Effector memory CD4-positive, alpha-beta T cell (primary cell): ENCODE results near the gene TRERF1.

ENCODE experiments used
- DNase-seq, 3 donors: peaks; one replicate each; pipeline ENCODE4 v3.0.0-alpha.2; 2020
- H3K27ac ChIP-seq: 2 replicates; pipeline ENCODE4 v1.7.0; 2013; ENCODE audit warnings: mild to moderate bottlenecking, low read length, moderate library complexity; ENCODE audit not compliant: insufficient read depth, poor library complexity, severe bottlenecking
- H3K27me3 ChIP-seq: replicated peaks from 2 replicates; pipeline ENCODE4 v1.7.0; 2013; ENCODE audit warnings: mild to moderate bottlenecking, low read length; ENCODE audit not compliant: insufficient read depth, control insufficient read depth, poor library complexity, severe bottlenecking
- H3K36me3 ChIP-seq: 2 replicates; pipeline ENCODE4 v1.7.0; 2013; ENCODE audit warnings: mild to moderate bottlenecking, low read length, moderate library complexity; ENCODE audit not compliant: control insufficient read depth, insufficient read depth
- H3K4me1 ChIP-seq: 2 replicates; pipeline ENCODE4 v1.7.0; 2013; ENCODE audit warnings: low read length, mild to moderate bottlenecking; ENCODE audit not compliant: control insufficient read depth, insufficient read depth, poor library complexity, severe bottlenecking
- H3K4me3 ChIP-seq: 2 replicates; pipeline ENCODE4 v1.7.0; 2013; ENCODE audit warnings: low read length, low read depth, mild to moderate bottlenecking; ENCODE audit not compliant: insufficient read depth, poor library complexity, severe bottlenecking
- H3K9me3 ChIP-seq: 2 replicates; pipeline ENCODE4 v1.7.0; 2013; ENCODE audit warnings: mild to moderate bottlenecking, low read length, moderate library complexity; ENCODE audit not compliant: control insufficient read depth

Gene TRERF1

DNA sequence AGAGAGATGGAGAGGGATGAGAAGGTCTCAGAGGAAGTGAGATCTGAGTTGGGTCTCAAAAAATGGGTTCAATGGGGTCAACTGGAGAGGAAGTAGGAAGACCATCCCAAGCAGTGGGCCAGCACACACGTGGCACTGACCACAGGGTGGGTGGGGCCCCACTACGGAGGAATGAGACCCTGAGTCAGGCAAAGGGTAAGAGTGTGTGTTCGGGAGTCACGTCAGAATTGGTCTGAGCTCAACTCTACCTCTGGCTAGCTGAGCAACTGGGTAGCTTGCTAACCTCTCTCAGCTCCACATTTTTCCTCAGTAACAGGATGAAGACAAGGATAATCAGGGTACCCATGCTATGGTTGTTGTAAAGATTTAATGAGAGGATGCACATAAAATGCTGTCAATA, 79.0 kb downstream of the TRERF1 start:
- Histone ChIP-seq H3K4me1 (peaks cover 31% of the 10 kb centered on the region), H3K27me3 (no peaks in the 10 kb centered on the region), H3K36me3 (no peaks in the 10 kb centered on the region), H3K4me3 (no peak overlapping the region), H3K9me3 (no peaks in the 10 kb centered on the region), H3K27ac (no peak overlapping the region)
- no peak for DNase-seq

GRCh38 chr6:42370323-42370985, 81.3 kb downstream of the TRERF1 start:
- H3K27ac ChIP-seq, result no peak overlapping the region
- no peaks in the 10 kb centered on the region for H3K36me3 ChIP-seq
- H3K27me3 ChIP-seq, result no peaks in the 10 kb centered on the region
- no peak for DNase-seq
- peaks cover 45% of the 10 kb centered on the region for H3K4me1 ChIP-seq
- H3K4me3 ChIP-seq, result no peak overlapping the region
- no peaks in the 10 kb centered on the region for H3K9me3 ChIP-seq

DNA sequence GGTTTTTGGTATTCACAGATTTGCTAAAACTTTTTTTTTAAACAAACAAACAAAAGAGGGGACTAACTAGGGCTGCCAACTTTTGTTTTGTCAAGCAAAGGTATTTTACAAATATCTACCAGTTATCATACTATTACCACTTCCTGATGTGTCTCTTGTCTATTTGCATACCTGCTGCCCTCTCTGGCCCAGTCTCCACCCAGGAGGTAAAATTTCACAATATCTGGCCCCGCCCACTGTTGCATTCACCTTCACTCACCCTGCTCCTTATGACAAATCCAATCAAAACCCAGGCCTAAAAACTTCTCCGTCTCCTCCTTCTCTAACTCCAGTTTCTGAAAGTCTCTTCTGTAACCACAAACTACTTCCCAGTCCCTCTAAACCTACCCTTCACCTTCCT, 82.2 kb downstream of the TRERF1 start:
- Histone ChIP-seq H3K27me3 (no peaks in the 10 kb centered on the region), H3K4me1 (peaks cover 44% of the 10 kb centered on the region), H3K27ac (no peak overlapping the region), H3K4me3 (no peak overlapping the region), H3K36me3 (no peaks in the 10 kb centered on the region), H3K9me3 (no peaks in the 10 kb centered on the region)
- no peak for DNase-seq

DNA sequence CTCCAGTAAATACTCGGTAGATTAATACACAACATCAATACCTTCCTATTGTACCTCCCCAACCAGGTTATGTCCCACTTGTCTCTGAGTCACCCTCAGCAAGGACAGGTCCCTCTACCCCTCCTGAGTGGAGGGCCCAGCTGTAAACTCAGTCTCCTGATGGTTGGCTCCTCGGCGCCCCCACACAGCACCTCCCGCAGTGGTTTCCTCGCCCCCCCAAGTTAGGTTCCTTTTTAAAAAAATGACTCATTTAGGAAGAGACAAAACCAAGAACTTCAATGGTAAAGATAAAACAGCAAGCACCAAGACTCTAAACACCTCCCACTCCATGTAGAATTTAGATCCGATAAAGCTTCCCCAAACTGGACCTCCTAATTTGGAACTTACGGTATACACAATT, 83.5 kb downstream of the TRERF1 start:
- H3K4me1 ChIP-seq, result peaks cover 37% of the 10 kb centered on the region
- H3K4me3 ChIP-seq, result peak overlapping the region; percentile 41
- H3K36me3 ChIP-seq, result no peaks in the 10 kb centered on the region
- no peaks in the 10 kb centered on the region for H3K27me3 ChIP-seq
- DNase-seq, result peak in 2 of 3 donors; percentile 27 to 53
- H3K27ac ChIP-seq, result peak overlapping the region; percentile 58
- no peaks in the 10 kb centered on the region for H3K9me3 ChIP-seq

DNA sequence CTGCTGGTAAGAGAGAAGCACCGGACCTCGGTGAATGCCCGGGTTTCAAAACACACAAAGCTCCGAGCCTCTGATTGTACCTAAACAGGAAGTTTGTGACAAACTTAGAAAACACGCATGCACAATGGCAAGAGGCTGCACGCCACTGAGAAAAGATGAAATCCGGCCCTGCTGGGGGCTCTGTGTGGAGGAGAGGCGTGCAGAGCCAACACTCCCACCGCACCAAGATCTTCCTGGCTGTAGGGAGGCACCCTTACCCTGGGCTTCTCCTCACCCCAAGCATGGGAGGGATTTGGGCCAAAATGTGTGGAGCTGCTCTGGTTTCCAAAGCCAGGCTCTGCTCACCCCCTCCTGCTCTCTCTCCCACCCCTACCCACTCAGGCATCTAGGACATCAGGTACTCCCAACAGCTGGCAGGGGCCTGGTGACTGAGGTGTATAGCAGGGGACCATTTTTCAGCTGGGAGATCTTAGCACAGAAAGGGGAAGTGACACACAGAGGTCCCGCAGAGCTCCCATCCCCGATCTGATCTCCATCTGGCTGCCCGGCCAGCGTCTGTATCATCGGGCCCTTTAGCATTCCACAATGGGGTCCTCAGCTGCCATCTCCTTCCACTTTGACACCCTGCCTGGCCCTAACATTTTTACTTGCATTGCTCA, 84.2 kb downstream of the TRERF1 start:
- H3K4me3 ChIP-seq, result peak overlapping the region; percentile 41
- H3K27ac ChIP-seq, result peak overlapping the region; percentile 58
- no peaks in the 10 kb centered on the region for H3K27me3 ChIP-seq
- no peaks in the 10 kb centered on the region for H3K9me3 ChIP-seq
- no peak for DNase-seq
- peaks cover 4% of the 10 kb centered on the region for H3K36me3 ChIP-seq
- peaks cover 34% of the 10 kb centered on the region for H3K4me1 ChIP-seq

- H3K4me1 ChIP-seq, result peaks cover 32% of the 10 kb centered on the region
- no peaks in the 10 kb centered on the region for H3K27me3 ChIP-seq
- H3K4me3 ChIP-seq, result peak overlapping the region; percentile 41
- no peak for DNase-seq
- no peaks in the 10 kb centered on the region for H3K9me3 ChIP-seq
- peaks cover 4% of the 10 kb centered on the region for H3K36me3 ChIP-seq
- H3K27ac ChIP-seq, result peak overlapping the region; percentile 58
These were observed 84.8 kb downstream of the TRERF1 start for GRCh38 chr6:42366999-42367352.

- no peaks in the 10 kb centered on the region for H3K9me3 ChIP-seq
- no peaks in the 10 kb centered on the region for H3K27me3 ChIP-seq
- H3K4me1 ChIP-seq, result peaks cover 35% of the 10 kb centered on the region
- no peak for DNase-seq
- peak overlapping the region; percentile 41 for H3K4me3 ChIP-seq
- peak overlapping the region; percentile 58 for H3K27ac ChIP-seq
- peaks cover 4% of the 10 kb centered on the region for H3K36me3 ChIP-seq
These were observed 85.6 kb downstream of the TRERF1 start for GRCh38 chr6:42366011-42366705.

GRCh38 chr6:42365021-42365420, 86.7 kb downstream of the TRERF1 start:
- peaks cover 35% of the 10 kb centered on the region for H3K4me1 ChIP-seq
- no peak overlapping the region for H3K4me3 ChIP-seq
- no peaks in the 10 kb centered on the region for H3K9me3 ChIP-seq
- H3K27ac ChIP-seq, result no peak overlapping the region
- no peaks in the 10 kb centered on the region for H3K27me3 ChIP-seq
- no peak for DNase-seq
- H3K36me3 ChIP-seq, result peaks cover 4% of the 10 kb centered on the region

- Histone ChIP-seq H3K4me1 (peaks cover 31% of the 10 kb centered on the region), H3K36me3 (peaks cover 4% of the 10 kb centered on the region), H3K4me3 (no peak overlapping the region), H3K27ac (no peak overlapping the region), H3K27me3 (no peaks in the 10 kb centered on the region), H3K9me3 (no peaks in the 10 kb centered on the region)
- DNase-seq, result no peak
These were observed 87.5 kb downstream of the TRERF1 start for GRCh38 chr6:42363926-42364849.
